IPS DF 19.7 (cell line): Measurements from ENCODE around the gene INTS6L.
"Not testable (repeated sequence)": the region's sequence is repeated elsewhere in the genome, so short reads cannot be mapped to it uniquely, and the experiment has no call there.

ENCODE experiments used
- DNase-seq: peaks from one replicate; pipeline ENCODE4 v3.0.0-alpha.2; 2013; ENCODE audit warnings: low read depth, low spot score

The INTS6L gene

GRCh38 chrX:135605906-135606305, 85.4 kb downstream of the INTS6L start:
- no peak for DNase-seq

GRCh38 chrX:135624408-135625204, 104.1 kb downstream of the INTS6L start:
- DNase-seq, result not testable (repeated sequence)

GRCh38 chrX:135625995-135626394, 105.5 kb downstream of the INTS6L start:
- no peak for DNase-seq

GRCh38 chrX:135629342-135629741, 108.9 kb downstream of the INTS6L start:
- DNase-seq, result no peak
